Smooth muscle cell (in vitro differentiated cells): ENCODE data around the gene RIPOR1. TPM values are rescaled to one million over a fixed set of nuclear protein-coding genes. Genes with fewer than 3 reads are reported as not detected.

Experiments used
- DNase-seq: peaks from one replicate; lab custom pipeline; 2025; ENCODE audit not compliant: unreplicated experiment; lab: John Stamatoyannopoulos, UW
- H2AFZ ChIP-seq: fragments of 200-600 bp; sonication (generic); 2 replicates; pipeline ENCODE4 v1.6.0; 2016; ENCODE audit warnings: antibody characterized with exemption, low read depth, mild to moderate bottlenecking
- H3F3A ChIP-seq: fragments of 200-600 bp; sonication (generic); 2 replicates; pipeline ENCODE4 v1.6.0; 2017; ENCODE audit warnings: antibody characterized with exemption, low read depth
- H3K27ac ChIP-seq: fragments of 200-600 bp; sonication (generic); 2 replicates; pipeline ENCODE4 v1.5.1; 2016; ENCODE audit warnings: low read depth, mild to moderate bottlenecking
- H3K27me3 ChIP-seq: fragments of 200-600 bp; sonication (generic); 2 replicates; pipeline ENCODE4 v1.6.1; 2016; ENCODE audit warnings: low read depth, mild to moderate bottlenecking
- H3K36me3 ChIP-seq: fragments of 200-600 bp; sonication (generic); 2 replicates; pipeline ENCODE4 v1.5.1; 2016; ENCODE audit warnings: low read depth
- H3K4me1 ChIP-seq: fragments of 200-600 bp; sonication (generic); 2 replicates; pipeline ENCODE4 v1.5.1; 2016; ENCODE audit warnings: low read depth
- H3K4me2 ChIP-seq: fragments of 200-600 bp; sonication (generic); 2 replicates; pipeline ENCODE4 v1.6.0; 2016; ENCODE audit warnings: mild to moderate bottlenecking
- H3K4me3 ChIP-seq: fragments of 200-600 bp; sonication (generic); 2 replicates; pipeline ENCODE4 v1.5.1; 2016; ENCODE audit warnings: mild to moderate bottlenecking
- H3K79me2 ChIP-seq: fragments of 200-600 bp; sonication (generic); 2 replicates; pipeline ENCODE4 v1.6.0; 2016; ENCODE audit warnings: low read depth, mild to moderate bottlenecking
- H3K9ac ChIP-seq: fragments of 200-600 bp; sonication (generic); 2 replicates; pipeline ENCODE4 v1.6.0; 2016; ENCODE audit warnings: low read depth
- H3K9me3 ChIP-seq: fragments of 200-600 bp; sonication (generic); replicated peaks from 2 replicates; pipeline ENCODE4 v1.5.1; 2016; ENCODE audit warnings: low read depth
- H4K20me1 ChIP-seq: fragments of 200-600 bp; sonication (generic); 2 replicates; pipeline ENCODE4 v1.6.0; 2016; ENCODE audit warnings: low read depth
- CTCF ChIP-seq: fragments of 200-600 bp; sonication (generic); IDR thresholded peaks from 2 replicates; pipeline ENCODE4 v1.5.1; 2017; ENCODE audit warnings: borderline replicate concordance, mild to moderate bottlenecking, antibody characterized with exemption; ENCODE audit not compliant: insufficient read depth, poor library complexity, severe bottlenecking
- WGBS: methylation state at CpG from one replicate; pipeline ENCODE4 v1.1.7; 2016; ENCODE audit warnings: low lambda C conversion rate; 5-methylcytosine and 5-hydroxymethylcytosine counted together
- polyA plus RNA-seq: library from polyadenylated mRNA; unstranded; fragments of >200 nt; fragmentation: Nextera tagmentation; extraction: Ambion mirVana; gene quantifications from 2 replicates; pipeline ENCODE4 v1.2.1, GENCODE V29; 2016
- total RNA-seq: library from RNA; depleted of rRNA; stranded (reverse); fragments of >200 nt; gene quantifications from 2 replicates; pipeline ENCODE4 v1.2.3, GENCODE V29; 2014

Gene RIPOR1
- total and polyA plus RNA-seq, 2 experiments from 2014 or later, result 26.6 to 47.3 TPM

- Histone ChIP-seq H3K4me2 (no peak overlapping the region), H3K27me3 (no peaks in the 10 kb centered on the region), H3K79me2 (no peaks in the 10 kb centered on the region), H3K4me3 (no peak overlapping the region), H3K36me3 (no peaks in the 10 kb centered on the region), H3K9ac (no peak overlapping the region), H3K9me3 (no peaks in the 10 kb centered on the region), H3K4me1 (no peaks in the 10 kb centered on the region), H3F3A (no peaks in the 10 kb centered on the region), H4K20me1 (peaks cover 79% of the 10 kb centered on the region), H3K27ac (no peak overlapping the region), H2AFZ (no peak overlapping the region)
- no peak for DNase-seq
- TF ChIP-seq CTCF, result no peak
- WGBS, result 95% methylated on average over 13 of the region's 13 CpGs
Observed at GRCh38 chr16:67544329-67544841, 15.8 kb downstream of the RIPOR1 start.

GRCh38 chr16:67544844-67545664, 16.4 kb downstream of the RIPOR1 start:
- no peak overlapping the region for H3K9ac ChIP-seq
- WGBS, result 92% methylated on average over 15 of the region's 15 CpGs

GRCh38 chr16:67545665-67546024, 17.0 kb downstream of the RIPOR1 start:
- H3K36me3 ChIP-seq, result no peaks in the 10 kb centered on the region
- no peaks in the 10 kb centered on the region for H3F3A ChIP-seq
- H3K9ac ChIP-seq, result no peak overlapping the region
- no peaks in the 10 kb centered on the region for H3K4me1 ChIP-seq
- no peak for DNase-seq
- H3K4me2 ChIP-seq, result no peak overlapping the region
- H4K20me1 ChIP-seq, result peaks cover 66% of the 10 kb centered on the region
- H3K27ac ChIP-seq, result no peak overlapping the region
- no peak overlapping the region for H2AFZ ChIP-seq
- H3K4me3 ChIP-seq, result no peak overlapping the region
- no peaks in the 10 kb centered on the region for H3K9me3 ChIP-seq
- no peaks in the 10 kb centered on the region for H3K27me3 ChIP-seq
- H3K79me2 ChIP-seq, result no peaks in the 10 kb centered on the region
- 94% methylated on average over 13 of the region's 14 CpGs for WGBS
- no peak for TF ChIP-seq CTCF

More at GRCh38 chr16:67544844-67545664, 16.4 kb downstream of the RIPOR1 start:
- no peak overlapping the region for H2AFZ ChIP-seq
- H3K4me3 ChIP-seq, result no peak overlapping the region
- no peaks in the 10 kb centered on the region for H3K4me1 ChIP-seq
- H4K20me1 ChIP-seq, result peaks cover 72% of the 10 kb centered on the region
- no peaks in the 10 kb centered on the region for H3K27me3 ChIP-seq
- H3K36me3 ChIP-seq, result no peaks in the 10 kb centered on the region
- DNase-seq, result no peak
- TF ChIP-seq CTCF, result no peak
- H3K27ac ChIP-seq, result no peak overlapping the region
- H3F3A ChIP-seq, result no peaks in the 10 kb centered on the region
- H3K4me2 ChIP-seq, result no peak overlapping the region
- no peaks in the 10 kb centered on the region for H3K79me2 ChIP-seq
- no peaks in the 10 kb centered on the region for H3K9me3 ChIP-seq

- DNase-seq, result no peak
- over 99% methylated on average over 7 of the region's 7 CpGs for WGBS
- Histone ChIP-seq H3K27me3 (no peaks in the 10 kb centered on the region), H3K9ac (no peak overlapping the region), H4K20me1 (peaks cover 62% of the 10 kb centered on the region), H2AFZ (no peak overlapping the region), H3K36me3 (no peaks in the 10 kb centered on the region), H3K4me3 (no peak overlapping the region), H3F3A (no peaks in the 10 kb centered on the region), H3K79me2 (no peaks in the 10 kb centered on the region), H3K4me2 (no peak overlapping the region), H3K27ac (no peak overlapping the region), H3K9me3 (no peaks in the 10 kb centered on the region), H3K4me1 (no peaks in the 10 kb centered on the region)
- no peak for TF ChIP-seq CTCF
Observed at GRCh38 chr16:67546091-67546501, 17.5 kb downstream of the RIPOR1 start.
